ENCODE measurements around the gene MDC1. TPM values are rescaled to one million over a fixed set of nuclear protein-coding genes. Genes with fewer than 3 reads are reported as not detected.

MDC1 gene
- total RNA-seq, 2 donors from 2014 or later, result 11.4 to 18.1 TPM

GRCh38 chr6:30732237-30732943 lies 15.3 kb upstream of the MDC1 start:
- DNase-seq, result no peak
- peaks cover 17% of the 10 kb centered on the region for H3K4me1 ChIP-seq
- no peak for ATAC-seq
- TF ChIP-seq POLR2A (IDR thresholded peaks at IDR 0.05) (no peak), CTCF (IDR thresholded peaks at IDR 0.05) (no peak)
- 89% methylated on average over 12 of the region's 12 CpGs for WGBS, 2 donors
- no peaks in the 10 kb centered on the region for H3K27me3 ChIP-seq
- intact Hi-C loops (cut with DNase I), result no loop called here
- peaks cover 0 to 15% of the 10 kb centered on the region in 2 donors for H3K36me3 ChIP-seq (replicated peaks in 1 of 2; ENCODE audit: insufficient read depth in 1 of 2, low read depth in 2 of 2)
- H3K9me3 ChIP-seq, result no peaks in the 10 kb centered on the region
- no peak overlapping the region for H3K4me3 ChIP-seq
- H3K27ac ChIP-seq, result no peak overlapping the region

GRCh38 chr6:30730601-30731435 lies 13.7 kb upstream of the MDC1 start:
- ATAC-seq (peak; percentile 97), DNase-seq (peak; percentile 90 to 93 (median 92))
- TF ChIP-seq POLR2A (IDR thresholded peaks at IDR 0.05) (no peak), CTCF (IDR thresholded peaks at IDR 0.05) (peak; percentile 75 to 95 (median 92))
- intact Hi-C loops (cut with DNase I), result no loop called here
- no peaks in the 10 kb centered on the region for H3K27me3 ChIP-seq
- no peaks in the 10 kb centered on the region for H3K9me3 ChIP-seq
- peaks cover 0 to 19% of the 10 kb centered on the region in 2 donors for H3K36me3 ChIP-seq (replicated peaks in 1 of 2; ENCODE audit: insufficient read depth in 1 of 2, low read depth in 2 of 2)
- peak overlapping the region in 3 of 4 donors; percentile 18 to 64 (median 23) for H3K27ac ChIP-seq
- peaks cover 11% of the 10 kb centered on the region for H3K4me1 ChIP-seq
- WGBS, 2 donors, result 18 to 31% methylated on average over 18 to 30 of the region's 30 CpGs
- H3K4me3 ChIP-seq, result no peak overlapping the region

DNA sequence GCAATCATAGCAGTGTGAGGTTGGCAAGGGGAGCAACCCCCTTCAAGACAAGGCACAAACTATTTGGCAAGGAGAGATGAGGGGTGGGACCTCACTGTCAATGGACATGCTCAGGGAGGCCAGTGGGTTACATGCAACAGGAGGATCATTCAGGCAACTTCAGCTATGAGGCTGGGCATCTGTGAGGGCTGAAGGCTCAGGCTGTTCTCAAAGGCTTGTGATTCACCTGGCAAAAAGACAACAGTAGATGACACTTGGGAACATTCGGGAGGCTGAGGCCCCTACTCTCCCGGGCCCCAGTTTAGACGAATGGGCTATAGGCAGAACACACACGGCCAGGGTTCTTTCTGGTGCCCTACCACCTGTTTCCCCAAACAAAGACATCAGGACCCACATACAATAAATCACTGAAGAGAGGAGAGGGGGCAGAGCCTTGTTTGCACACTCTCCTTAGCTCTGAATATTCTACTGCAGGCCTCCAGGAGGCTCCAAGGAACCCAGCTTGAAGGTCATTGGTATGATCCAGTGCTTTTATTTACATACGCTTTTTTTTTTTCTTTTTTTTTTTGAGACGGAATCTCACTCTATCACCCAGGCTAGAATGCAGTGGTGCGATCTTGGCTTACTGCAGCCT lies 11.0 kb upstream of the MDC1 start:
- Histone ChIP-seq H3K4me3 (no peak overlapping the region), H3K27me3 (no peaks in the 10 kb centered on the region), H3K36me3 (replicated peaks in 1 of 2; ENCODE audit: insufficient read depth in 1 of 2, low read depth in 2 of 2) (peaks cover 9 to 29% of the 10 kb centered on the region in 2 donors), H3K27ac (no peak overlapping the region), H3K9me3 (no peaks in the 10 kb centered on the region), H3K4me1 (peaks cover 31% of the 10 kb centered on the region)
- intact Hi-C loops (cut with DNase I), result loop anchor here (5.0 kb wide), 1 partner anchor 46 kb away; no protein-coding TSS in a partner anchor
- DNase-seq, result no peak
- TF ChIP-seq CTCF (IDR thresholded peaks at IDR 0.05), result no peak
- no peak for TF ChIP-seq POLR2A (IDR thresholded peaks at IDR 0.05)
- WGBS, 2 donors, result 65 to 71% methylated on average over 7 of the region's 7 CpGs
- ATAC-seq, result no peak

DNA sequence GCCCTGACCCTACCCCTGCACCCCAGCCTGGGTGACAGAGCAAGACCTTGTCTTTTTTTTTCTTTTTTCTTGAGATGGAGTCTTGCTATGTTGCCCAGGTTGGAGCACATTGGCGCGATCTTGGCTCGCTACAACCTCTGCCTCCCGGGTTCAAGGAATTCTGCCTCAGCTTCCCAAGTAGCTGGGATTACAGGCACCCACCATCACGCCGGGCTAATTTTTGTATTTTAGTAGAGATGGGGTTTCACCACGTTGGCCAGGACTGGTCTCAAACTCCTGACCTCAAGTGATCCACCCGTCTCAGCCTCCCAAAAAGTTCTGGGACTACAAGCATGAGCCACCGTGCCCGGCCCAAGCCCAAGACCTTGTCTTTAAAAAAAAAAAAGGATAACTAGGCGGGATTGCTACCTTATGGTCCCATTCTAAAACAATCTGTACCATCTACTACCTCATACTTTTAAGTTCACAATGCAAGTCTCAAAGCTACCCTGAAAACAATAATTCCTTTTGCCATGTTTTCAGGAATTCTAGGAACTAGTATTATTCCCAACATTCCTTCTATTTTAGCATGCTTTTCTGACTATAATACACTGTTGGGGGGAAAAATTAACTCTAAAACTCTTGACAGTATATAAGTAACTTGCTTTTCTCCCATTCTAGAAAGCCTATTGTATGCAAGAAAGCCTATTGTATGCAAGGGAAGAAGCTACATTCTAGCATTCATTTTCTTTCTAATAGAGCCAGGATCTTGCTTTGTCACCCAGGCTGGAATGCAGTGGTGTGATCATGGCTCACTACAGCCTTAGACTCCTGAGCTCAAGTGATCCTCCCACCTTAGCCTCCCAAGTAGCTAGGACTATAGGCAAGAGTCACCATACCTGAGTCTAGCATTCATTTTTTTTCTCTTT lies 9.7 kb upstream of the MDC1 start:
- Histone ChIP-seq H3K4me3 (no peak overlapping the region), H3K9me3 (no peaks in the 10 kb centered on the region), H3K27me3 (no peaks in the 10 kb centered on the region), H3K36me3 (replicated peaks in 1 of 2; ENCODE audit: insufficient read depth in 1 of 2, low read depth in 2 of 2) (peaks cover 9 to 33% of the 10 kb centered on the region in 2 donors), H3K27ac (peak overlapping the region in 1 of 4 donors; percentile 5), H3K4me1 (peaks cover 42% of the 10 kb centered on the region)
- ATAC-seq, result no peak
- no peak for DNase-seq
- 90 to 94% methylated on average over 11 of the region's 11 CpGs for WGBS, 2 donors
- intact Hi-C loops (cut with DNase I), result loop anchor here (5.0 kb wide), 1 partner anchor 44 kb away; no protein-coding TSS in a partner anchor
- TF ChIP-seq POLR2A (IDR thresholded peaks at IDR 0.05) (no peak), CTCF (IDR thresholded peaks at IDR 0.05) (no peak)

Data from body of pancreas (tissue), 4 donors.